Naive thymus-derived CD8-positive, alpha-beta T cell (primary cell): ENCODE measurements around the gene PSME4. TPM values are rescaled to one million over a fixed set of nuclear protein-coding genes. Genes with fewer than 3 reads are reported as not detected.
"Not testable (repeated sequence)": the region's sequence is repeated elsewhere in the genome, so short reads cannot be mapped to it uniquely, and the experiment has no call there.

Source experiments
- ATAC-seq, 2 donors: fragments of 150-1000 bp; cut with Tn5 transposase in 1 of 2; sonication (Bioruptor Pico), chemical (Tn5 transposase) in 1 of 2; 1 replicate in 1 of 2; 2 replicates in 1 of 2; pipeline ENCODE4 v1.10.0; 2021; ENCODE audit warnings: mild to moderate bottlenecking in 2 of 2, moderate library complexity in 2 of 2
- POLR2A ChIA-PET: fragments of 350-600 bp; sonication (Branson Sonifier 250); formaldehyde crosslinking; loops from one replicate; lab custom pipeline; 2021; ENCODE audit warnings: antibody characterized with exemption; lab: Charles Lee
- DNase-seq, 10 donors: peaks; one replicate each; pipeline versions ENCODE4 v3.0.0 to v3.0.0-alpha.2; 2020 to 2022
- H3K27ac Mint-ChIP-seq, 10 donors: one replicate each; pipeline ENCODE4 v1.8.0; 2020 to 2022; ENCODE audit warnings: mild to moderate bottlenecking in 10 of 10, mixed read lengths in 10 of 10, moderate library complexity in 4 of 10, inconsistent platforms in 1 of 10
- H3K27me3 Mint-ChIP-seq, 5 donors: one replicate each; pipeline ENCODE4 v1.8.0; 2021 to 2022; ENCODE audit warnings: mixed read lengths in 5 of 5
- H3K36me3 Mint-ChIP-seq, 3 donors: one replicate each; pipeline ENCODE4 v1.8.0; 2020 to 2022; ENCODE audit warnings: mixed read lengths in 3 of 3, mild to moderate bottlenecking in 2 of 3, inconsistent platforms in 1 of 3
- H3K4me1 Mint-ChIP-seq, 4 donors: one replicate each; pipeline ENCODE4 v1.8.0; 2021 to 2022; ENCODE audit warnings: mixed read lengths in 4 of 4
- H3K4me3 Mint-ChIP-seq, 10 donors: one replicate each; pipeline ENCODE4 v1.8.0; 2020 to 2022; ENCODE audit warnings: mild to moderate bottlenecking in 10 of 10, mixed read lengths in 10 of 10, moderate library complexity in 6 of 10, inconsistent platforms in 1 of 10
- H3K9me3 Mint-ChIP-seq, 9 donors: one replicate each; pipeline ENCODE4 v1.8.0; 2020 to 2022; ENCODE audit warnings: mixed read lengths in 9 of 9, mild to moderate bottlenecking in 3 of 9, inconsistent platforms in 1 of 9, moderate library complexity in 1 of 9
- microRNA-seq: library from miRNA; unstranded; fragments of <30 nt; microRNA quantifications from one replicate; pipeline ENCODE4 v1.2.0, GENCODE V29; 2022; ENCODE audit warnings: borderline microRNAs expressed
- polyA plus RNA-seq, 3 donors: library from polyadenylated mRNA; unstranded; fragments of 300-500 nt; fragmentation: Illumina TruSeq; gene quantifications; one replicate each; pipeline ENCODE4 v1.2.3, GENCODE V29; 2021
- total RNA-seq, 8 experiments: library from RNA in 2 of 8; stranded (reverse) in 2 of 8; gene quantifications; one replicate each; pipeline ENCODE4 v1.2.3 and lab custom pipeline; 2021 to 2026

Gene PSME4
- total and polyA plus RNA-seq, 5 experiments from 2014 or later, result 3.5 to 59.9 (median 4.3) TPM

- DNase-seq, H3K27ac Mint-ChIP-seq: not testable (repeated sequence)
These were observed 147.2 kb downstream of the PSME4 start for GRCh38 chr2:53823639-53824038.

GRCh38 chr2:53821810-53822209 lies 149.0 kb downstream of the PSME4 start:
- no peak for ATAC-seq
- no peak overlapping the region for H3K4me3 Mint-ChIP-seq
- H3K36me3 Mint-ChIP-seq, result peaks cover 6 to 29% (median 12%) of the 10 kb centered on the region in 3 donors
- DNase-seq, result no peak
- POLR2A ChIA-PET, result no interaction called here
- no peaks in the 10 kb centered on the region for H3K9me3 Mint-ChIP-seq
- no peak overlapping the region for H3K27ac Mint-ChIP-seq
- H3K4me1 Mint-ChIP-seq, result no peaks in the 10 kb centered on the region
- no peaks in the 10 kb centered on the region for H3K27me3 Mint-ChIP-seq

More at GRCh38 chr2:53823639-53824038, 147.2 kb downstream of the PSME4 start:
- H3K27me3 Mint-ChIP-seq, H3K4me1 Mint-ChIP-seq, POLR2A ChIA-PET, H3K9me3 Mint-ChIP-seq, H3K4me3 Mint-ChIP-seq, ATAC-seq: not testable (repeated sequence)
- H3K36me3 Mint-ChIP-seq, result peaks cover 3 to 21% (median 16%) of the 10 kb centered on the region in 3 donors

- peaks cover 6 to 40% (median 19%) of the 10 kb centered on the region in 3 donors for H3K36me3 Mint-ChIP-seq
- no peak overlapping the region for H3K4me3 Mint-ChIP-seq
- H3K4me1 Mint-ChIP-seq, result no peaks in the 10 kb centered on the region
- no peaks in the 10 kb centered on the region for H3K9me3 Mint-ChIP-seq
- H3K27ac Mint-ChIP-seq, result no peak overlapping the region
- no peaks in the 10 kb centered on the region for H3K27me3 Mint-ChIP-seq
- no peak for DNase-seq
- POLR2A ChIA-PET, result no interaction called here
- ATAC-seq, result no peak
These were observed 150.1 kb downstream of the PSME4 start for GRCh38 chr2:53820711-53821110.

- Mint-ChIP-seq H3K27me3 (no peaks in the 10 kb centered on the region), H3K36me3 (peaks cover 6 to 47% (median 25%) of the 10 kb centered on the region in 3 donors), H3K9me3 (no peaks in the 10 kb centered on the region), H3K4me3 (no peak overlapping the region), H3K27ac (no peak overlapping the region), H3K4me1 (no peaks in the 10 kb centered on the region)
- POLR2A ChIA-PET, result no interaction called here
- no peak for DNase-seq
- ATAC-seq, result no peak
These were observed 150.7 kb downstream of the PSME4 start for GRCh38 chr2:53820048-53820447.

GRCh38 chr2:53819634-53820033 lies 151.2 kb downstream of the PSME4 start:
- H3K27me3 Mint-ChIP-seq, result no peaks in the 10 kb centered on the region
- no peaks in the 10 kb centered on the region for H3K4me1 Mint-ChIP-seq
- ATAC-seq (no peak), DNase-seq (no peak)
- H3K4me3 Mint-ChIP-seq, result no peak overlapping the region
- peak overlapping the region in 3 of 10 donors; percentile 27 to 51 (median 43) for H3K27ac Mint-ChIP-seq
- POLR2A ChIA-PET, result no interaction called here
- peaks cover 6 to 49% (median 25%) of the 10 kb centered on the region in 3 donors for H3K36me3 Mint-ChIP-seq
- no peaks in the 10 kb centered on the region for H3K9me3 Mint-ChIP-seq

GRCh38 chr2:53818854-53819435 lies 151.8 kb downstream of the PSME4 start:
- Mint-ChIP-seq H3K27me3 (no peaks in the 10 kb centered on the region), H3K36me3 (peaks cover 6 to 54% (median 25%) of the 10 kb centered on the region in 3 donors), H3K9me3 (no peaks in the 10 kb centered on the region), H3K4me3 (no peak overlapping the region), H3K27ac (peak overlapping the region in 3 of 10 donors; percentile 6 to 70 (median 43)), H3K4me1 (no peaks in the 10 kb centered on the region)
- DNase-seq (no peak), ATAC-seq (no peak)
- POLR2A ChIA-PET, result no interaction called here

Small RNA genes within 50 kb of the gene (microRNA-seq; reads per million reads assigned to microRNA genes)
- gene MIR3682, result not detected

Other genes starting within 250 kb of the PSME4 start
- 1 to 10 TPM; 1.5 to 2.3 TPM for gene CHAC2, start 203.2 kb downstream of the PSME4 start, total RNA-seq
- 1 to 10 TPM; 4.0 to 5.4 (median 4.1) TPM for gene CHAC2, start 203.2 kb downstream of the PSME4 start, polyA plus RNA-seq
- 10 to 100 TPM; 34.5 to 39.8 TPM for gene ASB3, start 184.0 kb downstream of the PSME4 start, total RNA-seq
- gene ASB3, start 184.0 kb downstream of the PSME4 start, polyA plus RNA-seq, result 10 to 100 TPM; 14.9 to 17.4 (median 16.4) TPM
- gene ERLEC1, start 183.9 kb downstream of the PSME4 start, total RNA-seq, result 10 to 100 TPM; 23.7 to 27.6 TPM
- 10 to 100 TPM; 24.7 to 32.5 (median 28.7) TPM for gene ERLEC1, start 183.9 kb downstream of the PSME4 start, polyA plus RNA-seq
- 1 to 10 TPM; 5.2 to 5.4 TPM for gene GPR75, start 111.0 kb downstream of the PSME4 start, total RNA-seq
- under 1 TPM in 1 of 3 donors, not detected in 2; 0.14 TPM for gene GPR75, start 111.0 kb downstream of the PSME4 start, polyA plus RNA-seq
- gene ACYP2, start 144.6 kb upstream of the PSME4 start, total RNA-seq, result 10 to 100 TPM; 14.3 to 18.1 TPM
- 10 to 100 TPM; 12.4 to 13.2 (median 12.5) TPM for gene ACYP2, start 144.6 kb upstream of the PSME4 start, polyA plus RNA-seq